Head of caudate nucleus (tissue), 42 donors: Measurements from ENCODE around the gene MTRF1L.

Experiments used
- DNase-seq, 42 donors: peaks; one replicate each; pipeline versions ENCODE4 v3.0.0 to v3.0.0-alpha.2; 2020 to 2021; ENCODE audit warnings: mixed read lengths in 7 of 42
- intact Hi-C: fragments of 100-400 bp; cut with DNase I; formaldehyde crosslinking; loops from one replicate; pipeline ENCODE4 v1.15.0; 2022

The MTRF1L gene, protein sequence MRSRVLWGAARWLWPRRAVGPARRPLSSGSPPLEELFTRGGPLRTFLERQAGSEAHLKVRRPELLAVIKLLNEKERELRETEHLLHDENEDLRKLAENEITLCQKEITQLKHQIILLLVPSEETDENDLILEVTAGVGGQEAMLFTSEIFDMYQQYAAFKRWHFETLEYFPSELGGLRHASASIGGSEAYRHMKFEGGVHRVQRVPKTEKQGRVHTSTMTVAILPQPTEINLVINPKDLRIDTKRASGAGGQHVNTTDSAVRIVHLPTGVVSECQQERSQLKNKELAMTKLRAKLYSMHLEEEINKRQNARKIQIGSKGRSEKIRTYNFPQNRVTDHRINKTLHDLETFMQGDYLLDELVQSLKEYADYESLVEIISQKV

DNA sequence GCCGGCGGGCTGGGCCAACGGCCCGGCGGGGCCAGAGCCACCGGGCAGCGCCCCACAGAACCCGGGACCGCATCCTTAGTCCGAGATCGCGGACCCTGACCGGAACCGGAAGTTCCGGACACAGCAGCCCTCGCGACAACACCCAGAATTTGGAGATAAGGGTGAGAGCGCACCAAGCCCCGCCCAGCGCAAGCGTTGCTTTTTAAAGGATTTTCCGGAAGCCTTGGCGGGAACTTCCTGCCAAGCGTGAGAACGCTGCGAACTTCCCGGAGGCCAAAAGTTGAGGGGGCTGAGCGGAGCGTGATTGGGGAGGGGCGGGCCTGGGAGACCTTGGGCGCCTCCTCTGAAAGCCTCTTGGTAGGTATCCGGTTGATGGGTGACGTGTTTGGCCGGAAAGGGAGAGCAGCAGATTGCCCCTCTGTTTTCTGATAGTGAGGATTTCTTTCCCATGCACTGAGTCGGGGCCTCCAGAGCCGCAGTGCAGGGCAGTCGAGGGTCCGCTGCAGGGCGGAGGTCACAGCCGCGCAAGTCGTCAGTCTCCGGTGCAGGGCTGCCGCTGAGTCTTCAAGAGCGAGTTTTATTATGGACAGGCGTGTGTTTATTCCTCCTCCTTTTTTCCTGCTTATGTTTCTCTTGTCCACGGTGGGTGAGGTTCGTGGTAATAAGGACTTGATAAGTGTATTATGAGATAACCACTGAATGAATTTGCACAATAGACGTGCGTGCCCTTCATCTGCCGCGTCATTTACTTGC is at the start of gene MTRF1L:
Gene MTRF1L, minus strand, starts transcription at position 97 of the 753 bp plus-strand sequence. Its CDS starts 24 bp downstream, at position 73.
- intact Hi-C loops: loop anchor here (2.0 kb wide), 1 partner anchor 20 kb away; the partner anchor contains the start of gene FBXO5
- peak; percentile 83 to 96 (median 92) for DNase-seq

GRCh38 chr6:153051801-153052200 is 49.3 kb upstream of the MTRF1L start:
- intact Hi-C loops: no loop called here
- no peak for DNase-seq

GRCh38 chr6:153048631-153049030 is 46.1 kb upstream of the MTRF1L start:
- DNase-seq: no peak
- intact Hi-C loops: no loop called here

DNA sequence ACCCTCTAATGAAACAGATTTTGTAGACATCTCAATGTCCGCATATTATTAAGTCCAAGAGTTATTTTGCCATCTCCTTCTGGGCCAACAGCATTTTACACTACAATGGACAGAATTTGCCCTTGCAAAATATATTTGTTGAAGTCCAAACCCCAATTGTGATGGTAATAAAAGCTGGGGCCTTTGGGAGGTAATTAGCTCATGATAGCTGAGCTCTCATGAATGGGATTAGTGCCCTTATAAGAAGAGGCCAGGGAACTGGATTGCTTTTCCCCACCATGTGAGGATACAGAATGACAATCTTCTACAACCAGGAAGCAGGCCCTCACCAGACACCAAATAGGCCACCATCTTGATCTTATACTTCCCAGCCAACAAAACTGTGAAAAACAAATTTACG is 44.9 kb upstream of the MTRF1L start:
- no peak for DNase-seq
- intact Hi-C loops: no loop called here

GRCh38 chr6:153045271-153045670 is 42.8 kb upstream of the MTRF1L start:
- intact Hi-C loops: no loop called here
- DNase-seq: no peak

- intact Hi-C loops: no loop called here
- no peak for DNase-seq
Measured at GRCh38 chr6:153044295-153044694, 41.8 kb upstream of the MTRF1L start.

DNA sequence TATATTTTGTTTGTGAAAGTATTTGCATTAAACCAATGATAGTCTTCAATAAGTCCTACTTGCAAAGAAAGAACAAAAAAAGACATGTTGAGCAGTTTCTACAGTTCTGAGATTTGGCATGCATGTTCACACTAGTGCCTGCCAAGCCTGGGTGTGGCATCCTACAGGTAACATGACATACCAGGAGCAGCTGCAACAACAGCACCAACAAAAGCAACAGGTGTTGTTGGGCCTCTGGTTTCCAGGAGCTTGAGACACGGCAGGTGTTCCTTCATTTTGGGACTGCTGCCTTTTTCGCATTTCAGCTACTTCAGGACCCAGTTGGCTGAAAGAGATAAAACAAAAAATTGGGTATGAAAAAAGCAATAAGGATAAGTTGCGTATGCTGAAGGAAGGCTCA is 41.2 kb upstream of the MTRF1L start:
- intact Hi-C loops: no loop called here
- no peak for DNase-seq

DNA sequence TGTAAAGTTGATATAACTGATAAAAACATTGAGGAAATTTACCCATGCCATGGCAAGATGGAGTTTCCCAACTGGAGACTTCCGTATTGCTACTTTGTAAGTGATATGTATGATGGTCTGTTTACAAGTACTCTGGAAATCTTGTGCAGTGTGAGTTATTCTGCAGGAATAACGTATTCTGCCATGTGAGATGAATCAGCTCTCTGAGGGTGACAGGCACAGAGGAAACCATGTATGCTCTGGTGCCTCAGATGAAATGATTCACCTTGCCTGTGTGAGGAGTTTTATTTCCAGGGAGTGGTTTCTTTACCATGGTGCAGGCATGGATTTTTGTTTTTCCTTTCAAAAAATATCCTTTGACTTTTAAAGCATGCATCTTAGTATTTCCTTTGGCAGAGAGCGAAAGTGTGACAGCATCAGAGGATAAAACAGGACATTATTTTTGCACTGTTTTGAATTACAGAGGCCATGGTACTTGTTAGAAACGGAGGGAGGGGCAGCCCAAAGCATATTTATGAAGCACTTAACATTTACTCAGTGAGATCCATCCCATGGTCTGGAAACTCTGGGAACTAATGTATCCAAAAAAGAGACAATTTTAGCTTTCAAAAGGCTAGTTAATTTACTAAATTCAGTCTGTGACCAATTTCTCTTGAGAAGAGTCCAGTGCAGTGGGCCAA is 36.0 kb upstream of the MTRF1L start:
- DNase-seq: peak in 19 of 42 donors; percentile 2 to 63 (median 23)
- intact Hi-C loops: no loop called here

DNA sequence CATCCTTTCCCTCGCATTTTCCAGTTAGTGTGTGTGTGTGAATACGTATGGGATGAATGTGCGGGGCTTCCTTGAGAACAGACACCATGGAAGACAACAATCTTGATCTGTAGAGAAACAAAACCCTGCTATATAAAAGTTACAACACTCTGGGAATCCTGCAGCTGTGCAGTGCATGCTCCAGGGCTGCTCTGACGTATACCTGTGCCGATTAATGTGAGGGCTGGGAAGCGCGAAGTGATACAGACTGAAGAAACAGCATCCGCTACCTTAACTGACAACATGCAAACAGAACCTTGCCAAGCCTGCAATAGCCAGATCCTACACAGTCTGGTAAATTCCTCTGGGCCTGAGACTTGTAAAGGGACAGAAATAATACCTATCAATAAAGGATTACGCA is 31.6 kb upstream of the MTRF1L start:
- DNase-seq: no peak
- intact Hi-C loops: no loop called here

GRCh38 chr6:153032255-153032882 is 29.9 kb upstream of the MTRF1L start:
- intact Hi-C loops: no loop called here
- no peak for DNase-seq

- intact Hi-C loops: no loop called here
- no peak for DNase-seq
Measured at GRCh38 chr6:153031335-153031955, 28.9 kb upstream of the MTRF1L start.

GRCh38 chr6:153028963-153029362 is 26.5 kb upstream of the MTRF1L start:
- intact Hi-C loops: no loop called here

DNA sequence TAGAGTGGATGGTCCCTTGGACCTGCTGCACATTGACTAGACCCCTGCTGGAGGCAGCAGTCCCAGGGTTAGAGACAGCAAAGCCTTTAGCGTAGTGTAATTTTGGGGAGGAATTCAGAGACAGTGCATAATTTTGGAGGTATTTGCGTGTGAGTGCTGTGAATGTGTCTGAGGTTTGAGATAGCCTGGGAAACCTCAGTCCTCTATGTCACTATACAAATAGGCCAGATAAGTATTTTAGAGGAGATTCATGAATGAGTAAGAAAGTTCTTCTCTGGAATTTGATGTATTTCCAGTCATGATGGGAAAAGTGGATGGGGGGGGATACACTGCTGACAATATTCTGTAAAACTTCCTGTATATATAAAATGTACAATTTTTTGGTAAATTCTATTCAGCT is 25.8 kb upstream of the MTRF1L start:
- DNase-seq: no peak
- intact Hi-C loops: no loop called here

More at GRCh38 chr6:153028963-153029362, 26.5 kb upstream of the MTRF1L start:
- DNase-seq: no peak

DNA sequence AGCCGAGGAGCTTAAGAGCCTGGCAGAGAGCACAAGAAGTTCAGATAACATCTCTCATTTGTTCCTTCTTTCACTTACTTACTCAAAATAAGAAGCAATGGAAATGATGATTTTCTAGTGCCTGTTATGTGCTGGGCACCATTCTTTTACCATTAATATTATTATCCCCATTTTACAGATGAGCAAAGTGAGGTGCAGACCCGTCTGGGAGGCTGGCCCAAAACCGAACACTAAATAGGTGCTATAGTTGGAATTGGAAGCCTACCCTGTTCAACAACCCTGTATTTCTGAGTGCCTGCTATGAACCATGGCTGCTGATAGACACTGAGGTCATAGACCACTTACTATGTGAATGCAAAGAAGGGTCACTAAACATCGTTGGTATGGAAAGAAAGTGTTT is 25.0 kb upstream of the MTRF1L start:
- intact Hi-C loops: no loop called here
- no peak for DNase-seq

DNA sequence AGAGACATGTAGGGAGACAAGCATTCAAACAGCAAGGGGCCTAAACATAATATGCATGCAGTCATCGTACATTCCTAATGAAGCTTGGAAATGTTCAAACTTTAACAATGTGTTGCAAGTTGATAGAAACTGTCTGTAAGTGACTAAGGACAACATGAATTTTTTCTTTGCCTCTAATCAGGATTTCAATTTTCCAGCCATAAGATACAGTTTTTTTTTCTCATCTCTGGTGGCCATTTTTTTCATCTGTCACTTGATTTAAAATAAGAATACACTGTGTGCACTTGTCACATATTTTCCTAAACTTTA is 22.2 kb upstream of the MTRF1L start:
- no peak for DNase-seq
- intact Hi-C loops: no loop called here

DNA sequence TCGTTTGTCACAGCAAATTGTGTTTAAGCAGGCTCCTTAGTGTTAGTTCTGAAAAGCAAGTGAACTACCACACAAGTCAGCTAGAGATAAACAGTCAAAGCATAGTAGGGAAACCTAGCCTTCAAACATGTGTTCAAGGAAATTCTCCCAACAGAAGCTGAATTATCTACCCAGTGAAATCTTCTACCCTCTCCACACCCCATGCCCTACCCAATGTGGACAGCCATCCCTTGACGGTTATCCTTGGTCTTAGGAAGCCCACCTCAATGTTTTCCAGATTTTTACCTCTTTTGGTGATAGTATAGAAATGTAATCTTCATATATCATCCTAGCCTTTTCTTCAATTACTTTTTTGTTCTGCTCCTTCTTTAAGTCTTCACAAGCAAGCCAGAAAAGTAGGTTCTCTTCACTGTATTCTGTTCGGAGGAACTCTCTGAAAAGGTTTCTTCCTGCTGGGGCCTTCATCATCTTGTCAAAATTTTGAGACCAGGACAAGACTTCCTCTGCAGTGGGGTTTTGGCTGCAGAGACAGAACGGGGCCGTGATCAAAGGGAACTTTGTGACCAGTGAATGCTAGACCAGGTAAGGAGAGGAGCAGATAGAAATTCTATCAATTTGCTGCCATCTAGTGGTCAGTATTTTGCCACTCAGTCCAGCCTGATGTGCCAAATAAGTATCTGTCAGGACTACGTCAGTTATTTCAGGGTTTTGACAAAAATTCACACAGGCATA is 21.6 kb upstream of the MTRF1L start:
- DNase-seq: peak in 22 of 42 donors; percentile 13 to 72 (median 42)
- intact Hi-C loops: no loop called here

DNA sequence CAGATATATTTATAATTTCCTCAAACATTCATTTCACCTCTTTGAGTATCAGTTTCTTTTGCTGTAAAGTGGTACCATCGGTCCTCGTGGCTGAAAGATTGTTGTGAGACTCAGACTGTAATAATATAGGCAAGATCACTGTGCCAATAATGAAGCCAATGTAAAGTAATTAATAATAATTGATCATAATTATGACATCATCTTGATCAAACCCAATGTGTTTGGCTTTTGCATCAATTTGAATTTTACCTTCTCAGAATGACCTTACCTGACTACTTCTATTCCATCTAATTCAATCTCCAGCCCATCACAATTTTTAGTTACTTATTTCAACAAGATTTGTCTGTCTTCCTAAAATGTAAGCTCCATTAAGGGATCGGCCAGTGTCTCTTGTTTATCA is 15.8 kb upstream of the MTRF1L start:
- no peak for DNase-seq
- intact Hi-C loops: no loop called here

GRCh38 chr6:153016846-153017245 is 14.3 kb upstream of the MTRF1L start:
- DNase-seq: no peak
- intact Hi-C loops: no loop called here
